Activated naive CD8-positive, alpha-beta T cell treated with anti-CD3 and anti-CD28 coated beads, Interleukin-2, amount 10 ng/mL, durations not matched to agents 7 days and 5 days (primary cell): ENCODE data around the gene NMU. TPM values are rescaled to one million over a fixed set of nuclear protein-coding genes. Genes with fewer than 3 reads are reported as not detected.

ENCODE experiments used
- ATAC-seq: fragments of 150-1000 bp; cut with Tn5 transposase; one replicate; pipeline ENCODE4 v1.10.0; 2021; ENCODE audit warnings: low read depth, moderate library complexity
- POLR2A ChIA-PET: fragments of 350-600 bp; sonication (Branson Sonifier 250); formaldehyde crosslinking; loops from one replicate; lab custom pipeline; 2021; ENCODE audit warnings: antibody characterized with exemption; lab: Charles Lee
- DNase-seq: peaks from one replicate; pipeline ENCODE4 v3.0.0; 2021
- H3K27ac Mint-ChIP-seq: one replicate; pipeline ENCODE4 v1.8.0; 2022; ENCODE audit warnings: mild to moderate bottlenecking, mixed read lengths
- H3K27me3 Mint-ChIP-seq: one replicate; pipeline ENCODE4 v1.8.0; 2022; ENCODE audit warnings: mild to moderate bottlenecking, moderate library complexity, mixed read lengths
- H3K36me3 Mint-ChIP-seq: one replicate; pipeline ENCODE4 v1.8.0; 2021; ENCODE audit warnings: mild to moderate bottlenecking, mixed read lengths
- H3K4me1 Mint-ChIP-seq: one replicate; pipeline ENCODE4 v1.8.0; 2021; ENCODE audit warnings: mixed read lengths
- H3K4me3 Mint-ChIP-seq: one replicate; pipeline ENCODE4 v1.8.0; 2022; ENCODE audit warnings: mild to moderate bottlenecking, moderate library complexity, mixed read lengths
- H3K9me3 Mint-ChIP-seq: one replicate; pipeline ENCODE4 v1.8.0; 2021; ENCODE audit warnings: mixed read lengths
- total RNA-seq, 2 experiments: library from RNA; stranded (reverse); gene quantifications; one replicate each; pipeline ENCODE4 v1.2.3, GENCODE V29; 2021

NMU gene
- total RNA-seq, 2 experiments from 2014 or later: not detected

DNA sequence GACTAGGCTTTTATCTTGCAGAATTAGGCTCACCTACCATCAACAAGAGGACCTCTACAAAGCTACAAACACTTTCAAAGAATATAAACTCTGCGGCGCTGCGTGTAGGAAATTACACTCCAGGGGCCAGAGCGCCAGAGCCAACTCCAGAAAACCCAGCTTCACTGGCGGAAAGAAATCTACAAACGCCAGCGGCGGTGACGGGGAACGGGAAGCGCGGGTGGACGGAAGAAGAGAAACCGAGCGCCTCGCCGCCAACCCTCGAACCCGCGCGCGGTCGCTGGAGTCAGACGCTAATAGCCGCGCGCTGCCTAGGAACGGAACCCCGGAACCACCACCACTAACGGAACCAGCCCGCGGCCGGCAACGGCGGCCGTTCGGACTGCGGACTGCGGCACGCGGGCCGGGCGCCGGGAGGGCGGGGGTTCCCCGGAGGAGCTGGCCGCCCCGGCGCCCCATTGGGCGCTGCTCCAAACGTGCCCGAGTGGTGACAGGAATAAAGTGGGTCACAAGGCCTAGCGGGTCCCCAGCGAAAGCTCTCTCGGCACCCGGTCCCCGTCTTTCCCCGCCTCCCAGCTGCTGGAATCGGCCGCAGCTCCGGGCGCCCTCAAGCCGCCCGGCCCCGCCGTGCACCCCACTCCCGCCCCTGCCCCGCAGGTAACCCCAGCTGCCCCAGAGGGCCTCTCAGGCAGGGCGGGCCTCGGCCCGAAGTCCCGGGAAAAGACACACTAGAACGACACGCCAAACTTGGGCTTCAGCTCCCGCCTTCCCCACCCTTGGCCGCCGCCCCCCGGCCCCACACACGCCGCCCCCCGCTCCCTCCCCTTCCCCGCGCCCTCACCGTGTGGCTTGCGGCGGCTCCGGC, 90.2 kb downstream of the NMU start:
- H3K9me3 Mint-ChIP-seq: no peaks in the 10 kb centered on the region
- H3K36me3 Mint-ChIP-seq: no peaks in the 10 kb centered on the region
- H3K27ac Mint-ChIP-seq: peak overlapping the region; percentile 79
- peaks cover 33% of the 10 kb centered on the region for H3K4me1 Mint-ChIP-seq
- POLR2A ChIA-PET: interaction anchor here (0.5 to 1.4 kb wide), 9 partner anchors 11 to 1361 kb away, joined by 3 to 10 read pairs (median 3); partner anchors contain the start of genes CEP135, SRD5A3 and TMEM165
- DNase-seq (peak; percentile 75), ATAC-seq (peak; percentile 53)
- H3K4me3 Mint-ChIP-seq: peak overlapping the region; percentile 90
- peaks cover 4% of the 10 kb centered on the region for H3K27me3 Mint-ChIP-seq

Other genes with a start within 250 kb of the NMU start
- 10 to 100 TPM; 68.4 to 72.6 TPM for gene TMEM165, start 240.3 kb downstream of the NMU start, total RNA-seq
- gene CLOCK, start 89.4 kb downstream of the NMU start, total RNA-seq: 1 to 10 TPM; 8.5 to 9.1 TPM
- gene PDCL2, start 44.1 kb downstream of the NMU start, total RNA-seq: not detected
- gene EXOC1L, start 183.5 kb upstream of the NMU start, total RNA-seq: not detected
- 10 to 100 TPM; 35.5 to 37.5 TPM for gene EXOC1, start 217.3 kb upstream of the NMU start, total RNA-seq